ENCODE results near the gene EGFR. TPM values are rescaled to one million over a fixed set of nuclear protein-coding genes. Genes with fewer than 3 reads are reported as not detected.

Gene EGFR
- total RNA-seq, 3 donors from 2014 or later, result 63.6 to 96.3 (median 72.5) TPM

GRCh38 chr7:55157764-55158105 lies 138.9 kb downstream of the EGFR start:
- no peaks in the 10 kb centered on the region for H3K9me3 ChIP-seq
- H3K36me3 ChIP-seq (ENCODE audit: low read depth), result no peaks in the 10 kb centered on the region
- intact Hi-C loops (cut with DNase I, micrococcal nuclease), result no loop called here
- DNase-seq (no peak), ATAC-seq (no peak)
- TF ChIP-seq CTCF (IDR thresholded peaks at IDR 0.05), result no peak
- no peaks in the 10 kb centered on the region for H3K4me1 ChIP-seq (ENCODE audit: low read depth)
- H3K4me3 ChIP-seq, result no peak overlapping the region

GRCh38 chr7:55158541-55159382 lies 139.9 kb downstream of the EGFR start:
- H3K36me3 ChIP-seq (ENCODE audit: low read depth), result no peaks in the 10 kb centered on the region
- DNase-seq, result no peak

GRCh38 chr7:55160539-55160938 lies 141.7 kb downstream of the EGFR start:
- H3K9me3 ChIP-seq, result no peaks in the 10 kb centered on the region
- no peaks in the 10 kb centered on the region for H3K4me1 ChIP-seq (ENCODE audit: low read depth)
- no peak for TF ChIP-seq CTCF (IDR thresholded peaks at IDR 0.05)
- no peak overlapping the region for H3K4me3 ChIP-seq
- DNase-seq (no peak), ATAC-seq (no peak)
- no peaks in the 10 kb centered on the region for H3K36me3 ChIP-seq (ENCODE audit: low read depth)
- intact Hi-C loops (cut with DNase I, micrococcal nuclease), result no loop called here

More at GRCh38 chr7:55158541-55159382, 139.9 kb downstream of the EGFR start:
- intact Hi-C loops (cut with DNase I, micrococcal nuclease), result no loop called here
- ATAC-seq, result no peak
- Histone ChIP-seq H3K4me1 (ENCODE audit: low read depth) (no peaks in the 10 kb centered on the region), H3K4me3 (no peak overlapping the region), H3K9me3 (no peaks in the 10 kb centered on the region)
- no peak for TF ChIP-seq CTCF (IDR thresholded peaks at IDR 0.05)

GRCh38 chr7:55161154-55161687 lies 142.4 kb downstream of the EGFR start:
- H3K4me3 ChIP-seq, result no peak overlapping the region
- no peak for TF ChIP-seq CTCF (IDR thresholded peaks at IDR 0.05)
- no peaks in the 10 kb centered on the region for H3K9me3 ChIP-seq
- no peak for ATAC-seq
- H3K36me3 ChIP-seq (ENCODE audit: low read depth), result no peaks in the 10 kb centered on the region
- H3K4me1 ChIP-seq (ENCODE audit: low read depth), result no peaks in the 10 kb centered on the region
- intact Hi-C loops (cut with DNase I, micrococcal nuclease), result no loop called here
- DNase-seq, result no peak

GRCh38 chr7:55162476-55162875 lies 143.7 kb downstream of the EGFR start:
- no peak overlapping the region for H3K4me3 ChIP-seq
- no peaks in the 10 kb centered on the region for H3K36me3 ChIP-seq (ENCODE audit: low read depth)
- H3K9me3 ChIP-seq, result no peaks in the 10 kb centered on the region
- DNase-seq, result no peak
- ATAC-seq, result no peak
- TF ChIP-seq CTCF (IDR thresholded peaks at IDR 0.05), result no peak
- no peaks in the 10 kb centered on the region for H3K4me1 ChIP-seq (ENCODE audit: low read depth)
- intact Hi-C loops (cut with DNase I, micrococcal nuclease), result no loop called here
